A549 treated with AZD9567 at 1 μM for 4 hours (cell line): ENCODE measurements around the gene CSF3. TPM values are rescaled to one million over a fixed set of nuclear protein-coding genes. Genes with fewer than 3 reads are reported as not detected.

Experiments used
- total RNA-seq: library from RNA; stranded (reverse); fragments of 200-300 nt; extraction: Qiagen RNA extraction; gene quantifications from 5 replicates; pipeline ENCODE4 v1.2.3, GENCODE V29; 2022; ENCODE audit not compliant: insufficient read depth

Gene CSF3, protein sequence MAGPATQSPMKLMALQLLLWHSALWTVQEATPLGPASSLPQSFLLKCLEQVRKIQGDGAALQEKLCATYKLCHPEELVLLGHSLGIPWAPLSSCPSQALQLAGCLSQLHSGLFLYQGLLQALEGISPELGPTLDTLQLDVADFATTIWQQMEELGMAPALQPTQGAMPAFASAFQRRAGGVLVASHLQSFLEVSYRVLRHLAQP
- total RNA-seq, result 0.26 to 0.56 TPM (median 0.43 TPM) in 4 of 5 replicates, not detected in the other

GRCh38 chr17:40015005-40015997, at the start of gene CSF3:
TSS of gene CSF3 (plus strand) at chr17:40015440. CDS start at chr17:40015475, 35 bp downstream.

GRCh38 chr17:39980351-39981206, 34.7 kb upstream of the CSF3 start, which contains the start of gene PSMD3:
TSS of gene PSMD3 (plus strand) at chr17:39980807. CDS start at chr17:39980971, 164 bp downstream.

GRCh38 chr17:40062329-40063186, 47.3 kb downstream of the CSF3 start, which contains the start of gene THRA:
TSS of gene THRA (plus strand) at chr17:40062965. CDS start at chr17:40074489, 11,524 bp downstream.

Other genes starting within 250 kb of the CSF3 start
- gene IKZF3, start 151.1 kb upstream of the CSF3 start, total RNA-seq, result not detected in 5 replicates
- not detected in 5 replicates for gene ZPBP2, start 147.2 kb upstream of the CSF3 start, total RNA-seq
- gene GSDMB, start 96.8 kb upstream of the CSF3 start, total RNA-seq, result 2.2 to 2.6 TPM (median 2.3 TPM) in 5 replicates
- 34.4 to 45.1 TPM (median 43.1 TPM) in 5 replicates for gene ORMDL3, start 87.8 kb upstream of the CSF3 start, total RNA-seq
- gene LRRC3C, start 87.7 kb upstream of the CSF3 start, total RNA-seq, result not detected in 5 replicates
- not detected in 5 replicates for gene GSDMA, start 52.4 kb upstream of the CSF3 start, total RNA-seq
- 170 to 185 TPM (median 176 TPM) in 5 replicates for gene PSMD3, start 34.6 kb upstream of the CSF3 start, total RNA-seq
- 47.9 to 56.6 TPM (median 52.6 TPM) in 5 replicates for gene MED24, start 39.0 kb downstream of the CSF3 start, total RNA-seq
- gene THRA, start 47.5 kb downstream of the CSF3 start, total RNA-seq, result 16.7 to 23.1 TPM (median 21.9 TPM) in 5 replicates
- gene NR1D1, start 85.1 kb downstream of the CSF3 start, total RNA-seq, result 7.6 to 10.0 TPM (median 8.9 TPM) in 5 replicates
- gene MSL1, start 106.5 kb downstream of the CSF3 start, total RNA-seq, result 51.6 to 59.8 TPM (median 59.0 TPM) in 5 replicates
- gene CASC3, start 125.1 kb downstream of the CSF3 start, total RNA-seq, result 47.1 to 48.2 TPM (median 47.7 TPM) in 5 replicates
- gene RAPGEFL1, start 162.0 kb downstream of the CSF3 start, total RNA-seq, result 3.7 to 4.6 TPM (median 3.7 TPM) in 5 replicates
- 18.6 to 22.4 TPM (median 21.0 TPM) in 5 replicates for gene WIPF2, start 203.9 kb downstream of the CSF3 start, total RNA-seq